Nephron progenitor cell (in vitro differentiated cells): ENCODE results near the gene KRTAP4-7.
"Not testable (repeated sequence)": the region's sequence is repeated elsewhere in the genome, so short reads cannot be mapped to it uniquely, and the experiment has no call there.

Experiments
- DNase-seq: peaks from one replicate; pipeline ENCODE4 v3.0.0; 2021
- H3K27ac Mint-ChIP-seq: 2 replicates; pipeline ENCODE4 v1.8.0; 2021; ENCODE audit warnings: mild to moderate bottlenecking, moderate library complexity, mixed read lengths
- H3K27me3 Mint-ChIP-seq: 2 replicates; pipeline ENCODE4 v1.8.0; 2021; ENCODE audit warnings: mild to moderate bottlenecking, low read depth, mixed read lengths; ENCODE audit not compliant: poor library complexity
- H3K36me3 Mint-ChIP-seq: 2 replicates; pipeline ENCODE4 v1.8.0; 2021; ENCODE audit warnings: low read depth, mixed read lengths
- H3K4me1 Mint-ChIP-seq: 2 replicates; pipeline ENCODE4 v1.8.0; 2021; ENCODE audit warnings: mixed read lengths
- H3K4me3 Mint-ChIP-seq: 2 replicates; pipeline ENCODE4 v1.8.0; 2021; ENCODE audit warnings: mild to moderate bottlenecking, moderate library complexity, mixed read lengths
- H3K9me3 Mint-ChIP-seq: 2 replicates; pipeline ENCODE4 v1.8.0; 2021; ENCODE audit warnings: mild to moderate bottlenecking, moderate library complexity, mixed read lengths
- TF ChIP-seq, protein P1 (sequence below): fragments of 200-600 bp; sonication (generic); IDR thresholded peaks from 2 replicates; pipeline ENCODE4 v1.5.0; 2021; ENCODE audit warnings: antibody characterized with exemption

Gene KRTAP4-7

DNA sequence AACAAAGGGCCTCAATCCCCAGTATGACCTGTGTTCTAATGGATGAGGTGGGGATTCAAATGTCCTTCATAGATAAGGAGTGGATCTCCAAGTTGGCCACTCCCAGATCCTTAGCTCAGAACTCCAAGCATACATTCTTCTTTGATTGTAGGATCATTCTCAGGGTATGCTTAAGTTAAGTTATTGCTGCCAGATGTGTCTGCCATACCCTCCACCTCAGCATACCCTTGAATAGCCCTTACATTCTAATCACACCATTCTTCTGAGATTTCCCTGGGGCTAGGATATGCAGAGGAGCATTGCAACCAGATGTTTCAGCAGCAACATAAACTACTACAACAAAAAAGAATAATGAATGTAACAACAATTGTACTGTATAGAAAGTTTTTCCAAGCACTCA is 16.7 kb upstream of the KRTAP4-7 start:
- H3K9me3 Mint-ChIP-seq, result no peaks in the 10 kb centered on the region
- TF ChIP-seq, protein P1, sequence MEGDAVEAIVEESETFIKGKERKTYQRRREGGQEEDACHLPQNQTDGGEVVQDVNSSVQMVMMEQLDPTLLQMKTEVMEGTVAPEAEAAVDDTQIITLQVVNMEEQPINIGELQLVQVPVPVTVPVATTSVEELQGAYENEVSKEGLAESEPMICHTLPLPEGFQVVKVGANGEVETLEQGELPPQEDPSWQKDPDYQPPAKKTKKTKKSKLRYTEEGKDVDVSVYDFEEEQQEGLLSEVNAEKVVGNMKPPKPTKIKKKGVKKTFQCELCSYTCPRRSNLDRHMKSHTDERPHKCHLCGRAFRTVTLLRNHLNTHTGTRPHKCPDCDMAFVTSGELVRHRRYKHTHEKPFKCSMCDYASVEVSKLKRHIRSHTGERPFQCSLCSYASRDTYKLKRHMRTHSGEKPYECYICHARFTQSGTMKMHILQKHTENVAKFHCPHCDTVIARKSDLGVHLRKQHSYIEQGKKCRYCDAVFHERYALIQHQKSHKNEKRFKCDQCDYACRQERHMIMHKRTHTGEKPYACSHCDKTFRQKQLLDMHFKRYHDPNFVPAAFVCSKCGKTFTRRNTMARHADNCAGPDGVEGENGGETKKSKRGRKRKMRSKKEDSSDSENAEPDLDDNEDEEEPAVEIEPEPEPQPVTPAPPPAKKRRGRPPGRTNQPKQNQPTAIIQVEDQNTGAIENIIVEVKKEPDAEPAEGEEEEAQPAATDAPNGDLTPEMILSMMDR, result no peak
- peaks cover 4% of the 10 kb centered on the region for H3K27me3 Mint-ChIP-seq
- H3K36me3 Mint-ChIP-seq, result no peaks in the 10 kb centered on the region
- no peaks in the 10 kb centered on the region for H3K4me1 Mint-ChIP-seq
- DNase-seq, result no peak
- no peak overlapping the region for H3K27ac Mint-ChIP-seq
- H3K4me3 Mint-ChIP-seq, result no peak overlapping the region

DNA sequence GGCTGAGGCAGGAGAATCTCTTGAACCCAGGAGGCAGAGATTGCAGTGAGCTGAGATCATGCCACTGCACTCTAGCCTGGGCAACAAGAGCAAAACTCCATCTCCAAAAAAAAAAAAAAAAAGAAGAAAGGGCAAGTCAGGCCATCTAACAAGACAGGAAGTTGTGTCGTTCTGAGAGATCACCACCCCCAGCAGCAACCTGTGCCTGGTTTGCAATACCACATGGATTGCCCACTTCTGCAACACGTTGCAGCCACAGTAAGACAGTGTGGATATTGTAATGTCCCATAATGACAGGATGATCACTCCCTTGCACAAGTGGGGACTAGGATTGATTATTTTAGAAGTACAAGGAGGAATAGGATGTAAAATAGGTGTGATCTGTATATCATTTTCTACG is 14.9 kb upstream of the KRTAP4-7 start:
- Mint-ChIP-seq H3K9me3 (no peaks in the 10 kb centered on the region), H3K27me3 (peaks cover 3% of the 10 kb centered on the region), H3K27ac (no peak overlapping the region), H3K4me1 (no peaks in the 10 kb centered on the region), H3K36me3 (no peaks in the 10 kb centered on the region), H3K4me3 (no peak overlapping the region)
- TF ChIP-seq, protein P1, result no peak
- DNase-seq, result no peak

DNA sequence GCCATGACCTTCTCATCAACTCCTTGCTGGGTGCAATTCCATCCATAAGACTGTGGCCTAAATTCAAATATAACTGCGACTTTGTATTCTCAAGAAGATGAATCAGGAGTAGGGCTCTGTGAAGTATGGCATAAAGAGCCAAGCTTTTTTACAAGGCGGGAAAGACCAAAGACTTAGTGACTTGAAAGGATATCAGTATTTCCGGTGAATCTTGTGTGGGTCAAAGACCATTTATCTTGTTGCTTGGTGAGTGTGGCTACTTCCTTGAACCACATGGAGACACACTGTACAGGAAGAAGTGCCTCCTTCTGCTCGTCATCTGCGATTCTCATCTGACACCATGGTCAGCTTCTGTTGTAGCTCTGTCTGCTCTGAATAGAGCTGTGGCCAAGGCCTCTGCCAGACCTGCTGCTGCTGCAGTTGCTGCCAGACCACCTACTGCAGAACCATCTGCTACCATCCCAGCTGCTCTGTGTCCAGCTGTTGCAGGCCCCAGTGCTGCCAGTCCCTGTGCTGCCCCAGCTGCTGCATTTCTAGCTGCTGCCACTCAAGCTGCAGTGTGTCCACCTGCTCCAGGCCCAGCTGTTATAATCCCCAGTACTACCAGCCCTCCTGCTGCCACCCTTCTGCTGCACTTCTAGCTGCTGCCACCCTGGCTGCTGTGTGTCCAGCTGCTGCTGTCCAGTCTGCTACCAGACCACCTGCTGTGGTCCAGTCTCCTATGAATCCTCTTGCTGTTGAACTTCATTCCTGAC is 12.2 kb upstream of the KRTAP4-7 start:
- no peaks in the 10 kb centered on the region for H3K4me1 Mint-ChIP-seq
- no peak overlapping the region for H3K4me3 Mint-ChIP-seq
- no peaks in the 10 kb centered on the region for H3K9me3 Mint-ChIP-seq
- no peak for DNase-seq
- peaks cover 6% of the 10 kb centered on the region for H3K27me3 Mint-ChIP-seq
- H3K27ac Mint-ChIP-seq, result no peak overlapping the region
- no peaks in the 10 kb centered on the region for H3K36me3 Mint-ChIP-seq
- TF ChIP-seq, protein P1, result no peak

DNA sequence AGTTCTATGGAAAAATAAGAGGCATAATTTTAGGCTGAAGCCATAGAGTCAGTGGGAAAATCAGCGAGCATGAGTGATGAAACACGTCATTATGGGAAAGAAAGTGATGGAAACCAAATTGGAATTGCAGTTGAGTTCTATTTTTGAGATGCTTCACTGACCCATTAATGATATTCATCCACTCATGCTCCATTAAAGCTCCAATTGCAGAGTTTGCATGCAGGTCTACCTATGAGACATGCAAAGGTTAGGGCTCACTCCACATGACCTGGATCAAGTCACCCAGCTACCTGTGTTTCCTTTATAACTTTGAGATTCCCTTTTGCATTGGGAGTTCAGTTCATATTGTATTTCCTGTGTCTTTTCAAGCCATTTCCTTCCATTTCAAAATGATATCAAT is 10.3 kb upstream of the KRTAP4-7 start:
- no peaks in the 10 kb centered on the region for H3K9me3 Mint-ChIP-seq
- H3K36me3 Mint-ChIP-seq, result no peaks in the 10 kb centered on the region
- no peak overlapping the region for H3K4me3 Mint-ChIP-seq
- no peak overlapping the region for H3K27ac Mint-ChIP-seq
- H3K27me3 Mint-ChIP-seq, result peaks cover 7% of the 10 kb centered on the region
- TF ChIP-seq, protein P1, result no peak
- H3K4me1 Mint-ChIP-seq, result no peaks in the 10 kb centered on the region
- DNase-seq, result no peak

DNA sequence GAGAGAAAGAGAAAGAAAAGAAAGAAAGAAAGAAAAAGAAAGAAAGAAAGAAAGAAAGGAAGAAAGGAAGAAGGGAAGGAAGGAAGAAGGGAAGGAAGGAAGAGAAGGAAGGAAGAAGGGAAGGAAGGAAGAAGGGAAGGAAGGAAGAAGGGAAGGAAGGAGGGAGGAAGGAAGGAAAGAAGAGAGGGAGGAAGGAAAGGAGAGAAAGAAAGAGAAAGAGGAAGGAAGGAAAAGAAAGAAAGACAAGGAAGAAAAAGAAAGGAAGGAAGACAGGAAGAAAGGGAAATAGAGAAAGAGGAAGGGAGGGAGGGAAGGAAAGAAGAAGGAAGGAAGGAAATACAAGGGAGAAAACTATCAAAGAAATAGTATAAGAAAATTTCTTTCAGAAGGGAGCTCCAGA is 7.2 kb upstream of the KRTAP4-7 start:
- no peaks in the 10 kb centered on the region for H3K4me1 Mint-ChIP-seq
- no peak for DNase-seq
- no peak overlapping the region for H3K4me3 Mint-ChIP-seq
- no peak overlapping the region for H3K27ac Mint-ChIP-seq
- TF ChIP-seq, protein P1, result no peak
- no peaks in the 10 kb centered on the region for H3K9me3 Mint-ChIP-seq
- H3K27me3 Mint-ChIP-seq, result peaks cover 7% of the 10 kb centered on the region
- H3K36me3 Mint-ChIP-seq, result no peaks in the 10 kb centered on the region

DNA sequence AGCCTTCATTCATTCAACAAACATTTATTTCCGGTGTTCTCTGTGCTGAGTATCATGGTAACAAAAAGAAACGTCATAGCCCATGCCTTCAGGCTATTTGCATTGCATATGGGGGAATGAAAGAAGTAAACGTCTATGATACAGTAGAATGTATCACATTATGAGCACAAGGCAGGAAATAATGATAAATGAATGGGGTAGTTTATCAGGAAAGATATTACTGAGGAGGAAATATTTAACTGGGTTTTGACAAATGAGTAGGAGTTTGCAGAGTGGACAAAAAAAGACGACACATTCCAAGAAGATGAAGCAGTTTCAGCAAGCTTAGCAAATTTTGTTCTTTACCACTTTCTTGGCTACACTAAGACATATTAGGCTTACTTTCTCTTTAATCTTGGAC is 1.3 kb upstream of the KRTAP4-7 start:
- DNase-seq, result no peak
- Mint-ChIP-seq H3K36me3 (no peaks in the 10 kb centered on the region), H3K27ac (no peak overlapping the region), H3K4me3 (no peak overlapping the region), H3K27me3 (peaks cover 5% of the 10 kb centered on the region), H3K4me1 (no peaks in the 10 kb centered on the region), H3K9me3 (no peaks in the 10 kb centered on the region)
- TF ChIP-seq, protein P1, result no peak

DNA sequence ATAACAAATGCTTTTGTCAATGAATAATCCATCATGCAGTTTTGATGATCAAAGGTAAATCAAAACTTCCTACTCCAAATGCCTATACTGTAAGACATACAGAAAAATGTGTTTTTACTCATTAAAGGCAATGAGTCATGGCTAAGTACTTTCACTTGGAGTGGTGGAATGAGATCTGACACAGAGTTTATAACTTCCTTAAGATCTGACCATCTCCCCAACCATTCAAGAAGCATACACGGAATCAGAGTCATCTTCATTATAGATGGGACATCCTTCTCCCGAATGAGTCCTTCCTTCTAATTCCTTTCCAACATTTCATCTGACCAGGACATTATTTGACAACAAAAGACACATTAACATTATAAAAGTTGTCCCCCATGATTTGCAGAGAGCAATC is 523 bp upstream of the KRTAP4-7 start:
- not testable (repeated sequence) for H3K4me1 Mint-ChIP-seq, DNase-seq, H3K4me3 Mint-ChIP-seq, H3K27ac Mint-ChIP-seq, H3K36me3 Mint-ChIP-seq, H3K9me3 Mint-ChIP-seq, H3K27me3 Mint-ChIP-seq

DNA sequence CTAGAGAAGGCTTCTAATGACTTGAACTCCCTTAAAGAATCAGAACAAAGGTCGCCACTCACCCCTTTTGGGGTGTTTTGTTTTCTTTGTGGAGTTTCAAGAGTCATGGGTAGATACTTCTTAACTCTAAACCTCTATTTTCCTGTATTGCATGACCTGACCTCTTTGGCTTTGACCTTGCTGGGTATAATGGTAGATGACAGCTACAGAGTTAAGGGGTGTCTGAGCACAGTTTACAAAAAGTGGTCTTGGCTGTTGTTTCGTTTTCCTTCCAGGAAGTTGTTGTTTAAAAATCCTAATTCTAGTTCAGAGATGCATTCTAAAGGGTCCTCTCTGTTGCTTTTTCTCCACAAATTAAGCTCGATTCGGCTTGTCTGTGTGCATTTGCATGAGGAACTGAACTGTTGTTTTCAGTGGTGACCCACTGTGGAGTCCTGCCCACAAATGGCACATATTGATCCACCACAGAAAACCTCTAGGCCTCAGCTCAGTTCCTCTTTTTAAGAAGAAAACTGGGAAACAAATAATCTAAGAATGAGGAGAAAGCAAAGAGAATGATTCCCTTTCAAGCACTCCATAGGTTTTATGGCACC is 4.9 kb downstream of the KRTAP4-7 start:
- not testable (repeated sequence) for DNase-seq, H3K4me3 Mint-ChIP-seq, H3K27ac Mint-ChIP-seq, H3K4me1 Mint-ChIP-seq, H3K27me3 Mint-ChIP-seq, H3K36me3 Mint-ChIP-seq
- peaks cover 19% of the 10 kb centered on the region for H3K9me3 Mint-ChIP-seq
